H9 (cell line): ENCODE results near the gene ANGPTL4. TPM values are rescaled to one million over a fixed set of nuclear protein-coding genes. Genes with fewer than 3 reads are reported as not detected.

Source experiments
- DNase-seq: peaks from one replicate; pipeline ENCODE4 v3.0.0-alpha.2; 2017
- H2AFZ ChIP-seq: one replicate; pipeline ENCODE4 v1.6.1; 2013; ENCODE audit warnings: mild to moderate bottlenecking, low read length, control low read depth, moderate library complexity
- H2AK5ac ChIP-seq: 2 replicates; pipeline ENCODE4 v1.6.1; 2013; ENCODE audit warnings: low read length, control low read depth, mixed read lengths; ENCODE audit not compliant: insufficient read length
- H2BK120ac ChIP-seq: one replicate; pipeline ENCODE4 v1.6.1; 2013; ENCODE audit warnings: low read depth, mild to moderate bottlenecking, low read length, control low read depth, inconsistent platforms; ENCODE audit not compliant: poor library complexity, severe bottlenecking
- H2BK12ac ChIP-seq: 2 replicates; pipeline ENCODE4 v1.6.1; 2013; ENCODE audit warnings: low read length, control low read depth, mixed read lengths, low read depth; ENCODE audit not compliant: insufficient read length
- H2BK15ac ChIP-seq: 2 replicates; pipeline ENCODE4 v1.6.1; 2013; ENCODE audit warnings: low read depth, low read length, control low read depth
- H2BK20ac ChIP-seq: one replicate; pipeline ENCODE4 v1.6.1; 2013; ENCODE audit warnings: low read depth, mild to moderate bottlenecking, low read length, control low read depth, inconsistent platforms; ENCODE audit not compliant: poor library complexity, severe bottlenecking
- H2BK5ac ChIP-seq: 2 replicates; pipeline ENCODE4 v1.6.1; 2013; ENCODE audit warnings: low read length, control low read depth, mixed read lengths; ENCODE audit not compliant: insufficient read length
- H3K14ac ChIP-seq: 2 replicates; pipeline ENCODE4 v1.6.1; 2013; ENCODE audit warnings: low read length, control low read depth; ENCODE audit not compliant: insufficient read depth
- H3K18ac ChIP-seq: 2 replicates; pipeline ENCODE4 v1.6.1; 2013; ENCODE audit warnings: low read depth, mild to moderate bottlenecking, mixed read lengths, low read length, control low read depth; ENCODE audit not compliant: insufficient read length
- H3K23ac ChIP-seq: 2 replicates; pipeline ENCODE4 v1.6.1; 2013; ENCODE audit warnings: low read length, control low read depth, mixed read lengths, low read depth; ENCODE audit not compliant: insufficient read length
- H3K23me2 ChIP-seq: 2 replicates; pipeline ENCODE4 v1.6.1; 2013; ENCODE audit warnings: low read depth, mild to moderate bottlenecking, mixed read lengths, low read length, control low read depth; ENCODE audit not compliant: insufficient read length, poor library complexity, severe bottlenecking
- H3K27ac ChIP-seq: 2 replicates; pipeline ENCODE4 v1.5.1; 2013; ENCODE audit warnings: low read length, control low read depth, mixed read lengths, low read depth; ENCODE audit not compliant: insufficient read length
- H3K27me3 ChIP-seq: 2 replicates; pipeline ENCODE4 v1.6.1; 2013; ENCODE audit warnings: low read length, control low read depth, inconsistent platforms; ENCODE audit not compliant: insufficient read depth
- H3K4ac ChIP-seq: 2 replicates; pipeline ENCODE4 v1.6.1; 2013; ENCODE audit warnings: low read depth, mild to moderate bottlenecking, control low read depth, inconsistent platforms, low read length, moderate library complexity
- H3K4me1 ChIP-seq: 2 replicates; pipeline ENCODE4 v1.6.1; 2013; ENCODE audit warnings: low read length, control low read depth, inconsistent platforms; ENCODE audit not compliant: insufficient read depth
- H3K4me2 ChIP-seq: 2 replicates; pipeline ENCODE4 v1.6.1; 2013; ENCODE audit warnings: low read length, control low read depth, mixed read lengths; ENCODE audit not compliant: insufficient read length, insufficient read depth
- H3K56ac ChIP-seq: 2 replicates; pipeline ENCODE4 v1.6.1; 2013; ENCODE audit warnings: low read depth, mild to moderate bottlenecking, mixed read lengths, low read length, control low read depth; ENCODE audit not compliant: insufficient read length
- H3K79me1 ChIP-seq: 2 replicates; pipeline ENCODE4 v1.6.1; 2013; ENCODE audit warnings: low read depth, mild to moderate bottlenecking, moderate library complexity, low read length, control low read depth, inconsistent platforms; ENCODE audit not compliant: insufficient read depth, poor library complexity, severe bottlenecking
- H3K79me2 ChIP-seq: 2 replicates; pipeline ENCODE4 v1.6.1; 2013; ENCODE audit warnings: low read length, control low read depth, inconsistent platforms; ENCODE audit not compliant: insufficient read depth
- H3K9ac ChIP-seq: 2 replicates; pipeline ENCODE4 v1.6.1; 2013; ENCODE audit warnings: low read length, control low read depth, mixed read lengths; ENCODE audit not compliant: insufficient read length; ENCODE audit errors: extremely low read depth
- H3K9me3 ChIP-seq: one replicate; pipeline ENCODE4 v1.6.1; 2013; ENCODE audit warnings: low read depth, low read length, inconsistent platforms; ENCODE audit not compliant: control insufficient read depth
- H3T11ph ChIP-seq: one replicate; pipeline ENCODE4 v1.6.1; 2013; ENCODE audit warnings: mild to moderate bottlenecking, low read length, control low read depth, inconsistent platforms
- H4K20me1 ChIP-seq: one replicate; pipeline ENCODE4 v1.6.1; 2013; ENCODE audit not compliant: control insufficient read depth, insufficient read length, insufficient read depth
- H4K5ac ChIP-seq: 2 replicates; pipeline ENCODE4 v1.6.1; 2013; ENCODE audit warnings: low read depth, mild to moderate bottlenecking, mixed read lengths, low read length, control low read depth; ENCODE audit not compliant: insufficient read length
- H4K8ac ChIP-seq: replicated peaks from 2 replicates; pipeline ENCODE4 v1.6.1; 2013; ENCODE audit warnings: low read length, control low read depth, mixed read lengths, low read depth; ENCODE audit not compliant: insufficient read length
- H4K91ac ChIP-seq: 2 replicates; pipeline ENCODE4 v1.6.1; 2013; ENCODE audit warnings: low read depth, mild to moderate bottlenecking, moderate library complexity, mixed read lengths, low read length, control low read depth; ENCODE audit not compliant: insufficient read length
- H3K27ac Mint-ChIP-seq, 3 experiments: 2 replicates in 2 of 3; 3 replicates in 1 of 3; pipeline ENCODE4 v1.8.0; 2020 to 2021; ENCODE audit warnings: mixed read lengths in 3 of 3, mild to moderate bottlenecking in 1 of 3, moderate library complexity in 1 of 3
- H3K27me3 Mint-ChIP-seq: 2 replicates; pipeline ENCODE4 v1.8.0; 2021; ENCODE audit warnings: low read depth, mild to moderate bottlenecking, moderate library complexity, mixed read lengths
- H3K36me3 Mint-ChIP-seq, 3 experiments: 2 replicates in 2 of 3; 3 replicates in 1 of 3; pipeline ENCODE4 v1.8.0; 2020 to 2021; ENCODE audit warnings: low read depth in 3 of 3, mixed read lengths in 3 of 3; ENCODE audit not compliant: insufficient read depth in 1 of 3
- H3K4me1 Mint-ChIP-seq, 2 experiments: 2 replicates each; pipeline ENCODE4 v1.8.0; 2020; ENCODE audit warnings: mixed read lengths in 2 of 2
- H3K4me3 Mint-ChIP-seq, 2 experiments: 2 replicates in 1 of 2; 3 replicates in 1 of 2; pipeline ENCODE4 v1.8.0; 2020 to 2021; ENCODE audit warnings: mild to moderate bottlenecking in 2 of 2, mixed read lengths in 2 of 2, moderate library complexity in 1 of 2
- H3K9me3 Mint-ChIP-seq, 2 experiments: 2 replicates in 1 of 2; 3 replicates in 1 of 2; pipeline ENCODE4 v1.8.0; 2020; ENCODE audit warnings: mild to moderate bottlenecking in 2 of 2, mixed read lengths in 2 of 2, moderate library complexity in 1 of 2
- WGBS: extraction: QIAGEN DNeasy Blood & Tissue Kit; methylation state at CpG from one replicate; pipeline ENCODE4 v1.1.7; 2013; ENCODE audit warnings: missing lambda C conversion rate, low lambda C conversion rate, mixed read lengths; ENCODE audit not compliant: insufficient read length; ENCODE audit errors: extremely low coverage; 5-methylcytosine and 5-hydroxymethylcytosine counted together
- total RNA-seq: library from RNA; stranded (reverse); gene quantifications from 2 replicates; pipeline ENCODE4 v1.2.1, GENCODE V29; 2021
- TF ChIP-seq, protein P1 (sequence below): fragments of 200-600 bp; sonication (generic); conservative IDR thresholded peaks from 3 replicates; pipeline ENCODE4 v1.8.0; 2021; ENCODE audit warnings: antibody characterized with exemption, mild to moderate bottlenecking

Gene ANGPTL4
- total RNA-seq, 1 experiment from 2014 or later: 1.9 TPM

DNA sequence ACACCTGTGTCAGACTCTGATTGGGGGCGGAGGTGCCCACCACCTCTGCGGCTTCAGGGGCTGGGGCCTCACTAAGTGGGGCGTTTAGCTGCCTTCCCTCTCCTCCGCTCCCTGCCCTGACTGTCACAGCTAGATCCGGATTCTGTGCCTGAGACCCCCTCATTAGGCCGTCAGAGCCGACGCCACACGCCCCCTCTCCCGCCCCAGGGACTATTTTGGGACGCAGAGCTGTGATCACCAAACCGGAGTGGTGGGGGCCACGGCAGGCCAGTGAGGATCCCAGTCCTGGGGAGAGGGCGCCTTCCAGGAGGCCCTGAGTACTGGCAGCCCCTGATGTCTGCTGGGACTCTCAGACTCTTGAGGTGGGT is 21.7 kb upstream of the ANGPTL4 start:
- H2BK5ac ChIP-seq: no peak overlapping the region
- H3K9ac ChIP-seq: no peak overlapping the region
- H3K79me1 ChIP-seq: no peaks in the 10 kb centered on the region
- H3K18ac ChIP-seq: no peak overlapping the region
- WGBS: no CpG with 5 or more reads among the region's 14 CpGs
- peak overlapping the region; percentile 66 for H3K4me2 ChIP-seq
- H2BK120ac ChIP-seq: no peak overlapping the region
- H2AFZ ChIP-seq: no peak overlapping the region
- H3K23ac ChIP-seq: no peak overlapping the region
- Mint-ChIP-seq H3K4me3 (peak overlapping the region; percentile 65 to 75), H3K36me3 (peaks cover 0 to 2% (median 0%) of the 10 kb centered on the region in 3 experiments; a peak in 2 of 7 replicates), H3K27ac (no peak overlapping the region), H3K4me1 (peaks cover 11 to 16% of the 10 kb centered on the region in 2 experiments), H3K9me3 (no peaks in the 10 kb centered on the region), H3K27me3 (peaks cover 29% of the 10 kb centered on the region)
- H4K91ac ChIP-seq: no peak overlapping the region
- no peak overlapping the region for H4K5ac ChIP-seq
- no peaks in the 10 kb centered on the region for H3K79me2 ChIP-seq
- H3K56ac ChIP-seq: no peak overlapping the region
- TF ChIP-seq, protein P1, sequence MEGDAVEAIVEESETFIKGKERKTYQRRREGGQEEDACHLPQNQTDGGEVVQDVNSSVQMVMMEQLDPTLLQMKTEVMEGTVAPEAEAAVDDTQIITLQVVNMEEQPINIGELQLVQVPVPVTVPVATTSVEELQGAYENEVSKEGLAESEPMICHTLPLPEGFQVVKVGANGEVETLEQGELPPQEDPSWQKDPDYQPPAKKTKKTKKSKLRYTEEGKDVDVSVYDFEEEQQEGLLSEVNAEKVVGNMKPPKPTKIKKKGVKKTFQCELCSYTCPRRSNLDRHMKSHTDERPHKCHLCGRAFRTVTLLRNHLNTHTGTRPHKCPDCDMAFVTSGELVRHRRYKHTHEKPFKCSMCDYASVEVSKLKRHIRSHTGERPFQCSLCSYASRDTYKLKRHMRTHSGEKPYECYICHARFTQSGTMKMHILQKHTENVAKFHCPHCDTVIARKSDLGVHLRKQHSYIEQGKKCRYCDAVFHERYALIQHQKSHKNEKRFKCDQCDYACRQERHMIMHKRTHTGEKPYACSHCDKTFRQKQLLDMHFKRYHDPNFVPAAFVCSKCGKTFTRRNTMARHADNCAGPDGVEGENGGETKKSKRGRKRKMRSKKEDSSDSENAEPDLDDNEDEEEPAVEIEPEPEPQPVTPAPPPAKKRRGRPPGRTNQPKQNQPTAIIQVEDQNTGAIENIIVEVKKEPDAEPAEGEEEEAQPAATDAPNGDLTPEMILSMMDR: no peak
- no peaks in the 10 kb centered on the region for H3K27me3 ChIP-seq
- H3K27ac ChIP-seq: no peak overlapping the region
- no peak overlapping the region for H2AK5ac ChIP-seq
- H3T11ph ChIP-seq: no peak overlapping the region
- no peak overlapping the region for H2BK15ac ChIP-seq
- no peaks in the 10 kb centered on the region for H4K20me1 ChIP-seq
- no peak overlapping the region for H4K8ac ChIP-seq
- H2BK20ac ChIP-seq: no peak overlapping the region
- DNase-seq: peak; percentile 35
- H3K4ac ChIP-seq: no peak overlapping the region
- no peaks in the 10 kb centered on the region for H3K9me3 ChIP-seq
- no peak overlapping the region for H2BK12ac ChIP-seq
- H3K23me2 ChIP-seq: peaks cover 4% of the 10 kb centered on the region
- H3K14ac ChIP-seq: no peak overlapping the region
- no peaks in the 10 kb centered on the region; the same call in 1 of the 2 replicates for H3K4me1 ChIP-seq
